Measurements from ENCODE around the gene TMEM272. TPM values are rescaled to one million over a fixed set of nuclear protein-coding genes. Genes with fewer than 3 reads are reported as not detected.

Gene TMEM272
- total RNA-seq, 1 donor from 2014 or later: not detected

DNA sequence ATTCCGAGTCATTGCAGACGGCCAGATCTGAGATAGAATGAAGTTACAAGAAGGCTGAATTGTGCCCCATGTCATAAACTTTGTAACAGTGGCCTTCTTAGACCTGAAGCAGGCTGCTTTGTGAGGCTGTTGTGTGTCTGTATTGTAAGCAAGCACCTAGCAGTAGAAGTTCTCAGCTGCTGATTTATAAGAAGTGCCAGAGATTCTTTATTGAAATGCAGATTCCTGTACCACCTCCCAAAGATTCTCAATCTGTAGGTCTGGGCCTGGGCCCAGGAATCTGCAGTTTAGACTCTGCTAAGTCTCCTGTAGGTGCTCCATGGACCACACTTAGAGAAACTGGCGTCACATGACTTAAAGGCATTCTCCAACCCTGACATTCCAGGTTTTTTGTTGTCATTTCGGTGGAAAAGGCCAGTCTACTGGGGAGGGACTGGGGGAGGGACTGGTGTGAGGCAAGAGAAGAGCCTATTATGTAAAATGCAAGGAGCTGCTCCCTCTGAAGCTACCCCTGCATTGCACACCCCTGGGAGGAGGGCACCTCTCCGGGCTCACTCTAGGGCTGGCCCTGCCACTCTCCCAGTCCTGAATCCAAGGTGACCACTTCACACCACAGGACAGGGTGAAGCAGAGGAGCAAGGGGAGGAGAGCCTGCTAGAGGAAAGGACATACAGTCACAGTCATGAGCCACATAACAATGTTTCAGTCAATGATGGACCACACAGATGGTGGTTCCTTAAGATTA lies 769 bp upstream of the TMEM272 start:
- H3K36me3 ChIP-seq: no peaks in the 10 kb centered on the region
- DNase-seq (ENCODE audit: low spot score): no peak
- H3K27ac ChIP-seq: no peak overlapping the region
- H3K4me2 ChIP-seq: no peak overlapping the region
- peak overlapping the region; percentile 99 for H2AFZ ChIP-seq (replicated peaks)
- TF ChIP-seq EZH2phosphoT487 (IDR thresholded peaks at IDR 0.05) (no peak), EZH2 (IDR thresholded peaks at IDR 0.05) (no peak)
- TF ChIP-seq, protein P1, sequence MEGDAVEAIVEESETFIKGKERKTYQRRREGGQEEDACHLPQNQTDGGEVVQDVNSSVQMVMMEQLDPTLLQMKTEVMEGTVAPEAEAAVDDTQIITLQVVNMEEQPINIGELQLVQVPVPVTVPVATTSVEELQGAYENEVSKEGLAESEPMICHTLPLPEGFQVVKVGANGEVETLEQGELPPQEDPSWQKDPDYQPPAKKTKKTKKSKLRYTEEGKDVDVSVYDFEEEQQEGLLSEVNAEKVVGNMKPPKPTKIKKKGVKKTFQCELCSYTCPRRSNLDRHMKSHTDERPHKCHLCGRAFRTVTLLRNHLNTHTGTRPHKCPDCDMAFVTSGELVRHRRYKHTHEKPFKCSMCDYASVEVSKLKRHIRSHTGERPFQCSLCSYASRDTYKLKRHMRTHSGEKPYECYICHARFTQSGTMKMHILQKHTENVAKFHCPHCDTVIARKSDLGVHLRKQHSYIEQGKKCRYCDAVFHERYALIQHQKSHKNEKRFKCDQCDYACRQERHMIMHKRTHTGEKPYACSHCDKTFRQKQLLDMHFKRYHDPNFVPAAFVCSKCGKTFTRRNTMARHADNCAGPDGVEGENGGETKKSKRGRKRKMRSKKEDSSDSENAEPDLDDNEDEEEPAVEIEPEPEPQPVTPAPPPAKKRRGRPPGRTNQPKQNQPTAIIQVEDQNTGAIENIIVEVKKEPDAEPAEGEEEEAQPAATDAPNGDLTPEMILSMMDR (IDR thresholded peaks at IDR 0.05): no peak
- H3K27me3 ChIP-seq: no peaks in the 10 kb centered on the region
- no peaks in the 10 kb centered on the region for H4K20me1 ChIP-seq (ENCODE audit: low read depth)
- peaks cover 6% of the 10 kb centered on the region for H3K4me1 ChIP-seq
- Mint-ChIP-seq H3K36me3 (no peaks in the 10 kb centered on the region), H3K27ac (no peak overlapping the region), H3K4me3 (no peak overlapping the region), H3K9me3 (peaks cover 8% of the 10 kb centered on the region), H3K4me1 (peaks cover 6% of the 10 kb centered on the region), H3K27me3 (ENCODE audit: insufficient read depth, low read depth) (no peaks in the 10 kb centered on the region)
- H3F3A ChIP-seq (ENCODE audit: low read depth): no peaks in the 10 kb centered on the region
- H3K9ac ChIP-seq: no peak overlapping the region
- no peak overlapping the region for H3K4me3 ChIP-seq
- no peaks in the 10 kb centered on the region for H3K79me2 ChIP-seq (ENCODE audit: low read depth)
- no peaks in the 10 kb centered on the region for H3K9me3 ChIP-seq (ENCODE audit: low read depth)

DNA sequence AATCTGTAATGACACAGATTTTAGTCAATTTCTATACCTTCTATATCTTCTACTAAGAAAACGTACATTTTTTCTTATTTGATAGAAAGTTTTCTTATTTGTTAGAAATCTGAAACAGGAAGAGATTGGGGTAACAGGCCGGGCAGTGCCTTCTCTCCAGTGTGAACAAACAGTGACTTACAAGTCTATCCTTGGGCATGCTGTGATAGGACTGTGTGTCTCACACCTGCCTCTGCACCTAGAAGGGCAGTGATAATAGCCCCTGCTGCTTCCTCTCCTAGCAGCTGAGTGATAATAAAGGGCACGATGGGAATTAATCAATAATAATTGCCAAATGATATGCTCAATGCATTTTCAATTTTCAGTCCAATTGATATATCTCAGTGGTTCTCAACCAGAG lies 1.4 kb downstream of the TMEM272 start:
- TF ChIP-seq, protein P1 (IDR thresholded peaks at IDR 0.05): no peak
- TF ChIP-seq EZH2phosphoT487 (IDR thresholded peaks at IDR 0.05) (no peak), EZH2 (IDR thresholded peaks at IDR 0.05) (no peak)
- Histone ChIP-seq H3K9ac (no peak overlapping the region), H3K9me3 (ENCODE audit: low read depth) (no peaks in the 10 kb centered on the region), H3K36me3 (no peaks in the 10 kb centered on the region), H3K27me3 (no peaks in the 10 kb centered on the region), H2AFZ (replicated peaks) (no peak overlapping the region), H3K4me3 (no peak overlapping the region), H3K4me2 (no peak overlapping the region), H3K27ac (no peak overlapping the region), H3K79me2 (ENCODE audit: low read depth) (no peaks in the 10 kb centered on the region), H4K20me1 (ENCODE audit: low read depth) (no peaks in the 10 kb centered on the region), H3K4me1 (peaks cover 6% of the 10 kb centered on the region), H3F3A (ENCODE audit: low read depth) (no peaks in the 10 kb centered on the region)
- no peaks in the 10 kb centered on the region for H3K27me3 Mint-ChIP-seq (ENCODE audit: insufficient read depth, low read depth)
- no peak overlapping the region for H3K27ac Mint-ChIP-seq
- DNase-seq (ENCODE audit: low spot score): no peak
- H3K36me3 Mint-ChIP-seq: no peaks in the 10 kb centered on the region
- no peak overlapping the region for H3K4me3 Mint-ChIP-seq
- peaks cover 6% of the 10 kb centered on the region for H3K4me1 Mint-ChIP-seq
- H3K9me3 Mint-ChIP-seq: peaks cover 8% of the 10 kb centered on the region

DNA sequence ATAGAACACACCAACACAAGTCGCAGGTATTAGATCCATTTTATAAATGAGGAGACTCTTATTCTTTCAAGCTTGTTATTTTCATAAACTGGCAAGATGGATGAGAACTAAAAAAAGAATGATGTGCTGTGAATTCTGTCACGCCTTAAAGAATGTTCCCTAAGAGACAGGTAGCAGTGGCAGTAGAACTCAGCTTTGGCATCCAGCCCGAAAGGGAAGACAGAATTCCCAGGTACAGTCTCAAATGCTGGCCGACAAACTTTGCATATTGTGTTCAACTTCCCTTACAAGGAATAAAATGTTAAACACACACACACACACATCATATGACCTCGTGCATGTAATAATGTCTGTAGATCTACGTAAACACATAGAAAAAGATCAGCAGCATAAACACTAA lies 3.2 kb downstream of the TMEM272 start:
- Histone ChIP-seq H3K4me2 (no peak overlapping the region), H3K27ac (no peak overlapping the region), H3K27me3 (no peaks in the 10 kb centered on the region), H3K36me3 (no peaks in the 10 kb centered on the region), H3K9ac (no peak overlapping the region), H2AFZ (replicated peaks) (no peak overlapping the region), H3K9me3 (ENCODE audit: low read depth) (no peaks in the 10 kb centered on the region), H3F3A (ENCODE audit: low read depth) (no peaks in the 10 kb centered on the region), H3K4me1 (peaks cover 6% of the 10 kb centered on the region), H4K20me1 (ENCODE audit: low read depth) (no peaks in the 10 kb centered on the region), H3K4me3 (no peak overlapping the region), H3K79me2 (ENCODE audit: low read depth) (no peaks in the 10 kb centered on the region)
- no peak for DNase-seq (ENCODE audit: low spot score)
- H3K4me3 Mint-ChIP-seq: no peak overlapping the region
- peaks cover 2% of the 10 kb centered on the region for H3K27me3 Mint-ChIP-seq (ENCODE audit: insufficient read depth, low read depth)
- no peak overlapping the region for H3K27ac Mint-ChIP-seq
- no peaks in the 10 kb centered on the region for H3K9me3 Mint-ChIP-seq
- TF ChIP-seq, protein P1 (IDR thresholded peaks at IDR 0.05): no peak
- TF ChIP-seq EZH2phosphoT487 (IDR thresholded peaks at IDR 0.05): no peak
- TF ChIP-seq EZH2 (IDR thresholded peaks at IDR 0.05): no peak
- H3K4me1 Mint-ChIP-seq: peaks cover 13% of the 10 kb centered on the region
- no peaks in the 10 kb centered on the region for H3K36me3 Mint-ChIP-seq
